ENCODE measurements around the gene FSCN2.

The FSCN2 gene

GRCh38 chr17:81570964-81571363, 42.8 kb downstream of the FSCN2 start:
- H3K27me3 ChIP-seq (replicated peaks), result no peaks in the 10 kb centered on the region
- H3K4me3 ChIP-seq (ENCODE audit: low read depth, low read length), result no peak overlapping the region
- no peak overlapping the region for H3K27ac ChIP-seq
- TF ChIP-seq, protein P1, sequence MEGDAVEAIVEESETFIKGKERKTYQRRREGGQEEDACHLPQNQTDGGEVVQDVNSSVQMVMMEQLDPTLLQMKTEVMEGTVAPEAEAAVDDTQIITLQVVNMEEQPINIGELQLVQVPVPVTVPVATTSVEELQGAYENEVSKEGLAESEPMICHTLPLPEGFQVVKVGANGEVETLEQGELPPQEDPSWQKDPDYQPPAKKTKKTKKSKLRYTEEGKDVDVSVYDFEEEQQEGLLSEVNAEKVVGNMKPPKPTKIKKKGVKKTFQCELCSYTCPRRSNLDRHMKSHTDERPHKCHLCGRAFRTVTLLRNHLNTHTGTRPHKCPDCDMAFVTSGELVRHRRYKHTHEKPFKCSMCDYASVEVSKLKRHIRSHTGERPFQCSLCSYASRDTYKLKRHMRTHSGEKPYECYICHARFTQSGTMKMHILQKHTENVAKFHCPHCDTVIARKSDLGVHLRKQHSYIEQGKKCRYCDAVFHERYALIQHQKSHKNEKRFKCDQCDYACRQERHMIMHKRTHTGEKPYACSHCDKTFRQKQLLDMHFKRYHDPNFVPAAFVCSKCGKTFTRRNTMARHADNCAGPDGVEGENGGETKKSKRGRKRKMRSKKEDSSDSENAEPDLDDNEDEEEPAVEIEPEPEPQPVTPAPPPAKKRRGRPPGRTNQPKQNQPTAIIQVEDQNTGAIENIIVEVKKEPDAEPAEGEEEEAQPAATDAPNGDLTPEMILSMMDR (IDR thresholded peaks at IDR 0.05; ENCODE audit: low read depth, low read length, missing control alignments), result no peak
- peaks cover 61% of the 10 kb centered on the region for H3K36me3 ChIP-seq (replicated peaks)
- no peak for DNase-seq
- in situ Hi-C loops (cut with HindIII; ENCODE audit: low pct_ligation_motif_present, low sequenced_read_pairs), result no loop called here

DNA sequence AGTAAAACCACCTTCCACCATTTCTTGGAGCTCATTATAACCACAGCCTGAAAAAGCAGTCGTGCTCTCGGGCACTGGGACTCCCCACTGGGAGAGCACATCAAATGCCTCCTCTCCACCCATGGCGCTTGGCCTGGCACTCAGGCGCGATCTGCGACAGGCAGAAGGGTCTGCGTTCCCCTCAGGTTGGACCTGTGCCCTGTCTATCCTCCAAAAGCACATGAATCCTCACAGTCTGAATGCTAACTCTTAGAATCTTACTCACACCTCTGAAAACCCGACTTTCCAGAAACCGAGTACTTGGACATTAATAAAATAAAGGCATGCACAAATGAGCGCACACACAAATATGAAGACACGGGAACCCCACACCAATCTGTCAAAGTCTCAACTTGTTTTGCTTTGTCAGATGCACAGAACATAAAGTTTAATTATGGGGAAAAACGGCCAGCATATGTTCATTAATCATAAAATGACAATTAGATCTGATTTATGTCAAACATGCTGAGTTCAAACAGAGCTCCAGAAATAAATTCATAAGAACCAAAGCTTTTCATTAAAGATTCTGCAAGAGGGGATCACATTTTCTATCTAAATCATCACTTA, 44.5 kb downstream of the FSCN2 start:
- TF ChIP-seq, protein P1 (IDR thresholded peaks at IDR 0.05; ENCODE audit: low read depth, low read length, missing control alignments), result no peak
- H3K27ac ChIP-seq, result no peak overlapping the region
- no peak overlapping the region for H3K4me3 ChIP-seq (ENCODE audit: low read depth, low read length)
- in situ Hi-C loops (cut with HindIII; ENCODE audit: low pct_ligation_motif_present, low sequenced_read_pairs), result no loop called here
- H3K36me3 ChIP-seq (replicated peaks), result peaks cover 58% of the 10 kb centered on the region
- H3K27me3 ChIP-seq (replicated peaks), result no peaks in the 10 kb centered on the region
- DNase-seq, result no peak

- Histone ChIP-seq H3K4me3 (ENCODE audit: low read depth, low read length) (no peak overlapping the region), H3K27me3 (replicated peaks) (no peaks in the 10 kb centered on the region), H3K27ac (no peak overlapping the region), H3K36me3 (replicated peaks) (peaks cover 47% of the 10 kb centered on the region)
- DNase-seq, result no peak
- TF ChIP-seq, protein P1 (IDR thresholded peaks at IDR 0.05; ENCODE audit: low read depth, low read length, missing control alignments), result no peak
- in situ Hi-C loops (cut with HindIII; ENCODE audit: low pct_ligation_motif_present, low sequenced_read_pairs), result no loop called here
These were observed 45.8 kb downstream of the FSCN2 start for GRCh38 chr17:81573794-81574642.

DNA sequence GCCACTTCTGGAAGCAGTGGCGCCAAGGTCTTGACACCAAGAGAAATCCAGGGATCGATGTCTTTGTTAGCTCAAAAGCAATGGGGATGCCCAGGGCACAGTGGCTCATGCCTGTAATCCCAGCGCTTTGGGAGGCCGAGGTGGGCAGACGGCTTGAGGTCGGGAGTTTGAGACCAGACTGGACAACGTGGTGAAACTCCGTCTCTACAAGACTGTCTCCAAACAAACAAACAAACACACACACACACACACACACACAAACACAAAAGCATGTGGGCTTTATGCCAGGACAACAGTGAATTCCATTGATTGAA, 46.4 kb downstream of the FSCN2 start:
- H3K4me3 ChIP-seq (ENCODE audit: low read depth, low read length), result no peak overlapping the region
- TF ChIP-seq, protein P1 (IDR thresholded peaks at IDR 0.05; ENCODE audit: low read depth, low read length, missing control alignments), result no peak
- H3K36me3 ChIP-seq (replicated peaks), result peaks cover 42% of the 10 kb centered on the region
- H3K27ac ChIP-seq, result no peak overlapping the region
- in situ Hi-C loops (cut with HindIII; ENCODE audit: low pct_ligation_motif_present, low sequenced_read_pairs), result no loop called here
- H3K27me3 ChIP-seq (replicated peaks), result no peaks in the 10 kb centered on the region
- no peak for DNase-seq

DNA sequence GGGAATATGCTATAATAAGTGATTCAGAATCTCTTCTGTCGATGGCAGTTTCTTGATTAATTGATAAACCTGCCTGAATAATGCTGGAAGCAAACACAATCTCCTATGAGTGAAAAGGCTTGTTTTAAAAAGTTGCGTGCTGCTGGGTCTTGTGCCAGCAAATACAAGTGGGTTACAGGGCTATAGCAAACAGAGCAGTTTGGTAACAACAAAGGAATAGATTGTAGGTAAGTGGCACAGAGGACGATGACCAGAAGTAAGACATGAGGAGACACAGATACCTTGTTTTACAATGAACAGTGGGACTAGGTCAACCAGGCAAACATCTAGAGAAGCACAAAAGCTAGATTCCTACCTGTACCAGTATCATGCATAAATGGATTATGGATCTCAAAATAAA, 47.7 kb downstream of the FSCN2 start:
- TF ChIP-seq, protein P1 (IDR thresholded peaks at IDR 0.05; ENCODE audit: low read depth, low read length, missing control alignments), result no peak
- in situ Hi-C loops (cut with HindIII; ENCODE audit: low pct_ligation_motif_present, low sequenced_read_pairs), result no loop called here
- H3K27me3 ChIP-seq (replicated peaks), result no peaks in the 10 kb centered on the region
- H3K4me3 ChIP-seq (ENCODE audit: low read depth, low read length), result no peak overlapping the region
- peaks cover 31% of the 10 kb centered on the region for H3K36me3 ChIP-seq (replicated peaks)
- peak overlapping the region; percentile 83 for H3K27ac ChIP-seq
- DNase-seq, result no peak
